Measurements from ENCODE around the gene MPC1. TPM values are rescaled to one million over a fixed set of nuclear protein-coding genes. Genes with fewer than 3 reads are reported as not detected.
"Not testable (repeated sequence)": the region's sequence is repeated elsewhere in the genome, so short reads cannot be mapped to it uniquely, and the experiment has no call there.

The MPC1 gene
- polyA plus RNA-seq, 4 donors = 25.9 to 213 (median 115) TPM

DNA sequence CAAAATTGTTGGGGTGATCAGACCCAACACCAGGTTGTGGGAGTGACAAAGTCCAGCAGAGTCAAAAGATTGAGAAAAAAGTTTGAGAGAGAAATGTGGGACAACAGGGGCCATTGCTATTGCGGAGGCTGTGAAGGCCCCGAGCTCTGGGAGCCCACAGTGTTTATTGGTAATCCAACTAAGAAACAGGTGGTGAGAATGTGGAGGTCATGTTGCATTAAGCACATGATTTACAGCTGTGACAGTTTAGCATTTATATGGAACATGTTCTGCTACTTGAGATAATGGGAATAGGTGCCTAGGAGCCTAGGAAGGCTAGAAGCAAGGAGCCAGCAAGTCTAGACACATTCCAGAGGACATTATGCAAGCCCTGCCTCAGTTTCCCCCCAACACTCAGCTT lies 37.8 kb downstream of the MPC1 start:
- H3K36me3 ChIP-seq (ENCODE audit: control insufficient read depth in 3 of 3, insufficient read depth in 2 of 3, low read depth in 1 of 3, low read length in 3 of 3); H3K27me3 ChIP-seq (ENCODE audit: control insufficient read depth in 3 of 3, insufficient read depth in 3 of 3, low read length in 3 of 3); H3K4me3 ChIP-seq (ENCODE audit: low read depth in 1 of 3, low read length in 3 of 3); FAIRE-seq; H3K9me3 ChIP-seq (ENCODE audit: control insufficient read depth in 2 of 2, insufficient read depth in 1 of 2, low read depth in 1 of 2, low read length in 1 of 2); H3K4me1 ChIP-seq (ENCODE audit: control insufficient read depth in 3 of 3, insufficient read depth in 2 of 3, low read depth in 1 of 3, low read length in 2 of 3); H3K27ac ChIP-seq (ENCODE audit: low read depth in 1 of 3, low read length in 2 of 3); DNase-seq: not testable (repeated sequence)
- WGBS, 3 donors = 89 to 93% (median 93%) methylated on average over 2 of the region's 2 CpGs

DNA sequence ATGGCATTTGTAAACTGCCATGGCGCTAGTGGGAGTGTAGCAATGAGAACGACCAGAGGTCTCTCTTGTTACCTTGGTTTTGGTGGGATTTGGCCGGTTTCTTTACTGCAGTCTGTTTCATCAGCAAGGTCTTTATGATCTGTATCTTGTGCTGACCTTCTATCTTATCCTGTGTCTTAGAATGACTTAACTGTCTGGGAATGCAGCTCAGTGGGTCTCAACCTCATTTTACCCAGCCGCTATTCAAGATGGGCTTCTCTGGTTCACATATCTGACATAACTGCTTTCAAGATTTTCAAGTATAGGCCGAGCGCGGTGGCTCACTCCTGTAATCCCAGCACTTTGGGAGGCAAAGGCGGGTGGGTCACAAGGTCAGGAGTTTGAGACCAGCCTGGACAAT lies 38.5 kb downstream of the MPC1 start:
- Histone ChIP-seq H3K27me3 (ENCODE audit: control insufficient read depth in 3 of 3, insufficient read depth in 3 of 3, low read length in 3 of 3) (no peaks in the 10 kb centered on the region), H3K4me1 (ENCODE audit: control insufficient read depth in 3 of 3, insufficient read depth in 2 of 3, low read depth in 1 of 3, low read length in 2 of 3) (peaks cover 8 to 9% (median 8%) of the 10 kb centered on the region in 3 donors), H3K4me3 (ENCODE audit: low read depth in 1 of 3, low read length in 3 of 3) (no peak overlapping the region), H3K27ac (ENCODE audit: low read depth in 1 of 3, low read length in 2 of 3) (no peak overlapping the region), H3K36me3 (ENCODE audit: control insufficient read depth in 3 of 3, insufficient read depth in 2 of 3, low read depth in 1 of 3, low read length in 3 of 3) (no peaks in the 10 kb centered on the region), H3K9me3 (ENCODE audit: control insufficient read depth in 2 of 2, insufficient read depth in 1 of 2, low read depth in 1 of 2, low read length in 1 of 2) (no peaks in the 10 kb centered on the region)
- WGBS, 3 donors = 94 to 99% (median 96%) methylated on average over 8 of the region's 8 CpGs
- no peak for FAIRE-seq
- DNase-seq = no peak

DNA sequence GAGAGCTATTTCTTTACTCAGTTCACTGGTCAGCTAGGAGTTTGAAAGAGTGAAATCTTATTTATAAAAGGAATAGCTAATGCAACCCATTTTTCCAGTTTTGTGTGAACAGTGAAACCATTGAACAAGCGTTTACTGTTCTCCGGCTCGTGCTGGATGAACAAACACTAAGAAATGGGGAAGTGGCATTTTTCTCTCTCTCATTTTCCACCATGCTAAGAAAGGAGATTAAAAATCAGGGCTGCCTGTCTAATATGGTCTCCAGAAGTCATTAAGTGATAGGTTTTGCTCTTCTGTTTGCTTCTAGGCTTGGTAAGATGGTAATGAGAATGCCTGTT lies 39.6 kb downstream of the MPC1 start:
- FAIRE-seq (no peak), DNase-seq (peak in 1 of 2 donors; percentile 22)
- peaks cover 0 to 6% (median 0%) of the 10 kb centered on the region in 3 donors for H3K36me3 ChIP-seq (ENCODE audit: control insufficient read depth in 3 of 3, insufficient read depth in 2 of 3, low read depth in 1 of 3, low read length in 3 of 3)
- H3K27me3 ChIP-seq (ENCODE audit: control insufficient read depth in 3 of 3, insufficient read depth in 3 of 3, low read length in 3 of 3) = no peaks in the 10 kb centered on the region
- H3K27ac ChIP-seq (ENCODE audit: low read depth in 1 of 3, low read length in 2 of 3) = peak overlapping the region; percentile 45 to 93 (median 83)
- peak overlapping the region; percentile 85 to 96 (median 86) for H3K4me3 ChIP-seq (ENCODE audit: low read depth in 1 of 3, low read length in 3 of 3)
- WGBS, 3 donors = 8 to 23% (median 18%) methylated on average over 3 of the region's 3 CpGs
- no peaks in the 10 kb centered on the region for H3K9me3 ChIP-seq (ENCODE audit: control insufficient read depth in 2 of 2, insufficient read depth in 1 of 2, low read depth in 1 of 2, low read length in 1 of 2)
- peaks cover 8 to 12% (median 9%) of the 10 kb centered on the region in 3 donors for H3K4me1 ChIP-seq (ENCODE audit: control insufficient read depth in 3 of 3, insufficient read depth in 2 of 3, low read depth in 1 of 3, low read length in 2 of 3)

DNA sequence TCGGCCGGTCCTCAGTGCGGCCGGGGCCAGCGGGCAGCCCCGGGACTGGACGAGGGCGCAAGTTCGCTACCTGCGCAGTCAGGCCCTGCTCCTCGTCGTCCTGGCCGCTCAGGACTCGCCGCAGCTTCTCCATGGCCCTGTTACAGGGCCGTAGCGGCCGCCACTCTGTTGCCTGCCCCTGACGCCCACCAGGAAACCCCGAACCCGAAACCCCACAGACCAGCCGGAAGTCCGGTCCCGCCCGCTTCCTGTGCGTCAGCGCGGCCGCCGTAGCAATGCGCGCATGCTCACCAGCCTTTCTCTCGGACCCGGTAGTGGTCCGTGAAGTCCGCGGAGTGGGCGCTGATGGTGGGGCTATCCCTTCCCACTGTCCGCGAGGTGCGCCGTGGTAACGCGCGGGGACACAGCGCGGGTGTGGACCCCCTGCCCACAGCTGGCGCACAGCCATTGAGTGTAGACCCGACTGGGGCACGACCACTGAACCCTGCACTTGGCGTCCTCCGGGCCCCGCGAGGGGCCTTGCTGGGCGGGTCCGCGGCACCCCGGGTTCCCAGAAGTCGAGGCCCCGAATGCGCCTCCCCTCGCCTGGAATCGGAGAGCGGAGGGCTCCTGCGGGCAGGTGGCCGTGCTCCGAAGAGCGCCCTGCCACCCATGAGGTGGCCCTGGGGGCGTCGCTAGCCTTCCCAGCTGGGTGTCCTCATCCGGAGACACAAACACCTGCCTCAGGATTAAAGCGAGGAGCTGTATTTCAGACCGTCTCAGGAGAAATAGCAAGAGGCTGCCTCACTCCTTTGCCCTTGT lies 40.2 kb downstream of the MPC1 start, which contains the start of gene SFT2D1:
Gene SFT2D1, minus strand, starts transcription at position 197 of the 801 bp plus-strand sequence. Its CDS starts 64 bp downstream, at position 133.
- DNase-seq (peak; percentile 78 to 95), FAIRE-seq (no peak)
- Histone ChIP-seq H3K4me3 (ENCODE audit: low read depth in 1 of 3, low read length in 3 of 3) (peak within 1 kb of the TSS; percentile 85 to 96 (median 86)), H3K9me3 (ENCODE audit: control insufficient read depth in 2 of 2, insufficient read depth in 1 of 2, low read depth in 1 of 2, low read length in 1 of 2) (no peaks in the 10 kb centered on the region), H3K27ac (ENCODE audit: low read depth in 1 of 3, low read length in 2 of 3) (peak within 1 kb of the TSS; percentile 45 to 93 (median 83)), H3K4me1 (ENCODE audit: control insufficient read depth in 3 of 3, insufficient read depth in 2 of 3, low read depth in 1 of 3, low read length in 2 of 3) (peaks cover 8 to 12% (median 9%) of the 10 kb centered on the region in 3 donors), H3K27me3 (ENCODE audit: control insufficient read depth in 3 of 3, insufficient read depth in 3 of 3, low read length in 3 of 3) (no peaks in the 10 kb centered on the region), H3K36me3 (ENCODE audit: control insufficient read depth in 3 of 3, insufficient read depth in 2 of 3, low read depth in 1 of 3, low read length in 3 of 3) (peaks cover 0 to 6% (median 0%) of the 10 kb centered on the region in 3 donors)
- 0 to 1% (median 0%) methylated on average over 66 to 73 of the region's 73 CpGs for WGBS, 3 donors

DNA sequence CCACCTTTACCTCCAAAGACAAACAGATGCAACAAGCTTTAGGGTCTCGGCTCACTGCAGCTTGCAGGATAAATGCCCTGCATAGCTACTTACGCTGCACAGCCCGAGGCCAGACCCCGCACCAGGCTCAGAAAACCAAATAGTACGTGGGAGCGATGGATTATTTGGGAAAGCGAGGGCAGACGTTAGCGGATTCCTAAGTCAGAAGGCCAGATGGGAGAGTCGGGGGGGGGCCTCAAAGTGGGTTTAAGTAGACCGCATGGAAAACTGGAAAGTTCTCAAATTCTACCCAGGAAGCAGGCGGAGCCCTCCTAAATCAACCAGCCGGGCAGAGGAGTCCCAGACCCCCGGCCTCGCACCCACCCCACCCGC lies 40.8 kb downstream of the MPC1 start:
- peaks cover 8 to 12% (median 9%) of the 10 kb centered on the region in 3 donors for H3K4me1 ChIP-seq (ENCODE audit: control insufficient read depth in 3 of 3, insufficient read depth in 2 of 3, low read depth in 1 of 3, low read length in 2 of 3)
- H3K36me3 ChIP-seq (ENCODE audit: control insufficient read depth in 3 of 3, insufficient read depth in 2 of 3, low read depth in 1 of 3, low read length in 3 of 3) = peaks cover 0 to 11% (median 2%) of the 10 kb centered on the region in 3 donors
- WGBS, 3 donors = 0% methylated on average over 16 of the region's 16 CpGs
- DNase-seq (no peak), FAIRE-seq (no peak)
- no peaks in the 10 kb centered on the region for H3K9me3 ChIP-seq (ENCODE audit: control insufficient read depth in 2 of 2, insufficient read depth in 1 of 2, low read depth in 1 of 2, low read length in 1 of 2)
- no peaks in the 10 kb centered on the region for H3K27me3 ChIP-seq (ENCODE audit: control insufficient read depth in 3 of 3, insufficient read depth in 3 of 3, low read length in 3 of 3)
- H3K27ac ChIP-seq (ENCODE audit: low read depth in 1 of 3, low read length in 2 of 3) = peak overlapping the region; percentile 45 to 93 (median 83)
- H3K4me3 ChIP-seq (ENCODE audit: low read depth in 1 of 3, low read length in 3 of 3) = peak overlapping the region; percentile 85 to 96 (median 86)

DNA sequence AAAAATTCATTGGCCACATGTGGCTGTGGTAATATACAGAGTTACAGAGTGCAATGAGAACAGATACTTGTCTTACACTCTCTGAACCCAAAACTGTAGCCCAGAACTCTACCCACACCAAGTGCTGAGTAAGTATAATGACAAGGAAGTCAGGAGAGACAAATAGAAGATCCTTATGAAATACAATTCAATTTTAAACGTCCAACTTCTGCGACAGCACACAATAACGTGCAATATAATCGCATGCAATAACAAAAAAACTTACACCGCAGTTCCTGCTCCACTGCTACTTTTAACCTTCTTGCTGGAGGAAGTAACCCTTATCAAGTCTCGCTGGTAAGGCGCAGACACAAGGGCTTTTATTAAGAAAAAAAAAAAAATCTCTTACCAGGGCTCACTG lies 41.3 kb downstream of the MPC1 start:
- Histone ChIP-seq H3K9me3 (ENCODE audit: control insufficient read depth in 2 of 2, insufficient read depth in 1 of 2, low read depth in 1 of 2, low read length in 1 of 2) (no peaks in the 10 kb centered on the region), H3K36me3 (ENCODE audit: control insufficient read depth in 3 of 3, insufficient read depth in 2 of 3, low read depth in 1 of 3, low read length in 3 of 3) (peaks cover 0 to 16% (median 2%) of the 10 kb centered on the region in 3 donors), H3K4me3 (ENCODE audit: low read depth in 1 of 3, low read length in 3 of 3) (peak overlapping the region in 2 of 3 donors; percentile 85 to 86), H3K27me3 (ENCODE audit: control insufficient read depth in 3 of 3, insufficient read depth in 3 of 3, low read length in 3 of 3) (no peaks in the 10 kb centered on the region), H3K27ac (ENCODE audit: low read depth in 1 of 3, low read length in 2 of 3) (peak overlapping the region in 1 of 3 donors; percentile 83), H3K4me1 (ENCODE audit: control insufficient read depth in 3 of 3, insufficient read depth in 2 of 3, low read depth in 1 of 3, low read length in 2 of 3) (peaks cover 8 to 12% (median 9%) of the 10 kb centered on the region in 3 donors)
- DNase-seq = peak; percentile 14 to 18
- WGBS, 3 donors = 6 to 21% (median 6%) methylated on average over 7 of the region's 7 CpGs
- FAIRE-seq = no peak

DNA sequence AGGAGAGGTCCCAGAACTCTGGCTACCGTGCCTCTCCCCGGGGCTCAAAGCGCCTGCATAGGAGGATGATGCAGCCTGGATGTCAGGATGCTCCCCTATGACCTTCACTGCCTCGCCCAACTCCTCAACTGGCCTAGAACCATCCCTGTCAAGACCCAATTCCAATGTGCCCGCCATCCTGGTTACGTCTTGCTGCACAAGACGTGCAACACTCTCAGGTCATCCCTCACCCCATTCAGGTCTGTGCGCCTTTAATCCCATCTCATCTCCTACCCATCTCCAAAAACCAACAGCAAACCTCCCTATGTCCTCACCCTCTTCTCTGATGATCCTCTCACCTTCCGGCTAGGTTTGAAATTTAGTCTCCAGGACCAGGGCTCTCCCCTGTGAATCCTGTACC lies 43.9 kb downstream of the MPC1 start:
- no peaks in the 10 kb centered on the region for H3K9me3 ChIP-seq (ENCODE audit: control insufficient read depth in 2 of 2, insufficient read depth in 1 of 2, low read depth in 1 of 2, low read length in 1 of 2)
- H3K27me3 ChIP-seq (ENCODE audit: control insufficient read depth in 3 of 3, insufficient read depth in 3 of 3, low read length in 3 of 3) = no peaks in the 10 kb centered on the region
- 94 to 97% (median 96%) methylated on average over 9 of the region's 9 CpGs for WGBS, 3 donors
- peaks cover 0 to 32% (median 3%) of the 10 kb centered on the region in 3 donors for H3K36me3 ChIP-seq (ENCODE audit: control insufficient read depth in 3 of 3, insufficient read depth in 2 of 3, low read depth in 1 of 3, low read length in 3 of 3)
- FAIRE-seq (no peak), DNase-seq (no peak)
- peaks cover 8 to 12% (median 12%) of the 10 kb centered on the region in 3 donors for H3K4me1 ChIP-seq (ENCODE audit: control insufficient read depth in 3 of 3, insufficient read depth in 2 of 3, low read depth in 1 of 3, low read length in 2 of 3)
- no peak overlapping the region for H3K4me3 ChIP-seq (ENCODE audit: low read depth in 1 of 3, low read length in 3 of 3)
- no peak overlapping the region for H3K27ac ChIP-seq (ENCODE audit: low read depth in 1 of 3, low read length in 2 of 3)

DNA sequence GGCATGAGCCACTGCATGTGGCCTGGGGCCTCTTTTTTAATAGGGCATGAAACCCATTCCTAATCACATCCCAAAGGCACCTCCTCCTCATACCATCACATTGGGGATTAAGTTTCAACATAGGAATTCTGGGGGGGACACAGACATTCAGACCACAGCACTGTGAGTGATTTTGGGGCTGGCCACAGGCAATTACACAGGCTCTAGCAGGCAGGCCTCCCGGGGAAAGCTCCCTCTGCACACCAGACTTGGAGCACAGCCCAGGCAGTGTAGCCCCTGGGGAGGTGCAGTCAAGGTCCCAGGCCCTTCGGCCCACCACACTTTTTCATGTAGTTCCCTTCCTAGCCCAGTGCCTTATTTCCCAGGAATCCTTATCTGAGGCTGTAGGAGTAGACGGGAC lies 45.9 kb downstream of the MPC1 start:
- Histone ChIP-seq H3K4me1 (ENCODE audit: control insufficient read depth in 3 of 3, insufficient read depth in 2 of 3, low read depth in 1 of 3, low read length in 2 of 3) (peaks cover 8 to 13% (median 12%) of the 10 kb centered on the region in 3 donors), H3K9me3 (ENCODE audit: control insufficient read depth in 2 of 2, insufficient read depth in 1 of 2, low read depth in 1 of 2, low read length in 1 of 2) (no peaks in the 10 kb centered on the region), H3K27me3 (ENCODE audit: control insufficient read depth in 3 of 3, insufficient read depth in 3 of 3, low read length in 3 of 3) (no peaks in the 10 kb centered on the region), H3K4me3 (ENCODE audit: low read depth in 1 of 3, low read length in 3 of 3) (no peak overlapping the region), H3K27ac (ENCODE audit: low read depth in 1 of 3, low read length in 2 of 3) (no peak overlapping the region), H3K36me3 (ENCODE audit: control insufficient read depth in 3 of 3, insufficient read depth in 2 of 3, low read depth in 1 of 3, low read length in 3 of 3) (peaks cover 0 to 40% (median 3%) of the 10 kb centered on the region in 3 donors)
- FAIRE-seq (no peak), DNase-seq (no peak)
- WGBS, 3 donors = 77 to 93% (median 80%) methylated on average over 3 of the region's 3 CpGs

Measured in small intestine (tissue), 7 donors.